ENCODE results near the gene KMT5B.

Gene KMT5B

GRCh38 chr11:68142441-68143309, 70.4 kb downstream of the KMT5B start:
- DNase-seq = no peak

- peak; percentile 73 to 81 for DNase-seq
Observed at GRCh38 chr11:68142028-68142412, 71.1 kb downstream of the KMT5B start.

DNA sequence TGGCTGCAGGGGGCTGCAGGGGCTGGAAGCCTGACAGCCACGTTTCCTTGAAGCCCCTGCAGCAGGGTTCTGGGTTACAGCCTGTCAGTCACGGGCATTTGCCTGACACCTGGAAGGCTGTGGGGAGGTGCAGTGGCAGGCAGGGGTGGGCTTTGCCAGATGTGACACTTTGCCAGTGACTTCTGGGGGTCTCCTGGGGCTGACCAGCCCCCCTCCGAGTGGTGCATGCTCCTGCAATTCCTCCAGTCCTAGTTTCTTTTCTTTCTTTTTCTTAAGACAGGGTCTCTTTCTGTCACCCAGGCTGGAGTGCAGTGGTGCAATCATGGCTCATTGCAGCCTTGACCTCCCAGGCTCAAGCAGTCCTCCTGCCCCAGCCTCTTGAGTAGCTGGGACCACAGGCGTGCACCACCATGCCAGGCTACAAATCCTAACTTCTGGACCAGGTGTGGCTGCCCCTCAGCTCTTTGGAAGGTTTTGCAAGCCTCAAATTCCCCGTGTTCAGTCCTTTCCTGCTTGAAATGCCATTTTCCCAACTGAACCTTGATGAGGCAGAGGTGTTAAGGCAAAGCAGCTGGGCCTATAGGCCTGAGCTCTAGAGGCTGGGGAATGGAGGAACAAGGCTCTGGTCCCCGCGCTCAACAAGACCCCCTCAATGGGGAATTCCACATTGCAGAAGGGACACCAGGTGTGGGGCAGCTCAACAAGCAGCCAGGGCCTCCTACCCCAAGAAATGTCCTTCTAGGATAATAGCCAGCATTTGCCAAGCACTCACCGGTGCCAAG, 71.7 kb downstream of the KMT5B start:
- no peak for DNase-seq

GRCh38 chr11:68140496-68141245, 72.4 kb downstream of the KMT5B start:
- DNase-seq = no peak

GRCh38 chr11:68138237-68138636, 74.9 kb downstream of the KMT5B start:
- DNase-seq = no peak

DNA sequence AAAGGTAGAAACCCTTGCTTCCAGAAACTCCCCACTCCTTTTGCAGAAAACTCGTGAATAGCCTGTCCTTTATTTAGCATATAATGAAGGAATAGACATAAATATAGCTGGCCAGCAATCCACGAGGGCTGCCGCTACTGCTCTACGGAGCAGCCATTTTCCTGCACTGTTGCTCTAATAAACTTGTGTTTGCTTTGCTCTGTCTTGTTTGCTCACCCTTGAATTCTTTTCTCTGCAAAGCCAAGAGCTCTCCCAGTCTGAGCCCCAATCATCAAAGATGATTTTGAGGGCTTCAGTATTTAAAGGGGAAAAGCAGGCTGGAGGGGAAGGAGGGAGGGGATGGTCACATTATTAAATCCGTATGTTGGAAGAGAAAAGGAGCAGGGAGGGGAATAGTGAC, 75.3 kb downstream of the KMT5B start:
- DNase-seq = no peak

DNA sequence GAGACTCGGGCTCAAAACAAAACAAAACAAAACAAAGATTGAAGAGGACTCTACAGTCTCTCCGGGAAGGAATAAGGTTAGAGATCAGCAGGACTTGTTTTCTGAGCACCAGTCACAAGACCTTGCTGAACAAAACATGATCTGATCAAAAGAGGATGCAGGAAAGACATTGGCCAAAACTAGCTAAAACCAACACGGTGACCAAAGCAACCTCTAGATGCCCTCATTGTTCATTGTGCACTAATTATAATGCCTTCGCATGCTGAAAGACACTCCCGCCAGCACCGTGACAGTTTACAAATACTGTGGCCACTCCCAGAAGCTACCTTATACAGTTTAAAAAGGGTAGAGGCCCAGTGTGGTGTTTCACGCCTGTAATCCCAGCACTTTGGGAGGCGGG, 76.2 kb downstream of the KMT5B start:
- DNase-seq = no peak

- no peak for DNase-seq
Observed at GRCh38 chr11:68135161-68135560, 77.9 kb downstream of the KMT5B start.

- DNase-seq = no peak
Observed at GRCh38 chr11:68133761-68134160, 79.3 kb downstream of the KMT5B start.

- DNase-seq = no peak
Observed at GRCh38 chr11:68130121-68130520, 83.0 kb downstream of the KMT5B start.

DNA sequence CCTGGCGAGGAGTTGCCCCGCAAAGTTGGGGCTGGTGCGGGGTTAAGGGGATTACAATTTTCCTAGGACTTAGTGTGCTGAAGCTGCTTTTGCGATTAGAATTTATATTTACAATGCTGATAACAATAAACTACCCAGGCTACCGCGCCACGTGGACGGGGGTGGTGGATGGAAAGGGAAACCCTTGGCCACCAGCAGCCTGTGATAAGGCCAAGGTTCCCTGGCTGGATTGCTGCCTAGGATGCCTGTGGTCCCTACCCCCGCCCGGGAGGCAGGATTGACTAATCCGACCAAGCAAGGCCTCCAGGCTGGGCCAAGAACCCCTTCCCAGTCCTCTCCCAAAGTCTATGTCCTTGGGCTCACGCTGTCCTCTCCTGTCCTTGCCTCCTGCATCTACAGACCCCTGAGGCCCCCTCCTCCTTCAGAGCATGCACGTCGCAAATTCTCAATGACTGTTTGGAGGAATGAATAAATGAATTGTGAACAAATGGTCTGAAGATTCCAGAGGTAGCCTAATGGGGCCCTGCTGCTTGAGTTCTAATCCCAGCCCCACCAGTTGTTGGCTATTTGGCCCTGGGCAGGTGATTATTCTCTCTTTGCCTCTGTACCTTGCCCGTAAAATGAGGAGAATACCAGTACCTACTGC, 84.3 kb downstream of the KMT5B start:
- DNase-seq = no peak

- no peak for DNase-seq
Observed at GRCh38 chr11:68127714-68128681, 85.1 kb downstream of the KMT5B start.

- DNase-seq = no peak
Observed at GRCh38 chr11:68125164-68125563, 87.9 kb downstream of the KMT5B start.

GRCh38 chr11:68122936-68123539, 90.1 kb downstream of the KMT5B start:
- no peak for DNase-seq

- DNase-seq = peak; percentile 95 to 96
Observed at GRCh38 chr11:68121067-68121899, 91.8 kb downstream of the KMT5B start, which contains the start of gene CHKA. CHKA (minus strand) TSS chr11:68121388; CDS start chr11:68121177, 211 bp downstream.

GRCh38 chr11:68120273-68121066, 92.6 kb downstream of the KMT5B start:
- DNase-seq = peak; percentile 46 to 78

DNA sequence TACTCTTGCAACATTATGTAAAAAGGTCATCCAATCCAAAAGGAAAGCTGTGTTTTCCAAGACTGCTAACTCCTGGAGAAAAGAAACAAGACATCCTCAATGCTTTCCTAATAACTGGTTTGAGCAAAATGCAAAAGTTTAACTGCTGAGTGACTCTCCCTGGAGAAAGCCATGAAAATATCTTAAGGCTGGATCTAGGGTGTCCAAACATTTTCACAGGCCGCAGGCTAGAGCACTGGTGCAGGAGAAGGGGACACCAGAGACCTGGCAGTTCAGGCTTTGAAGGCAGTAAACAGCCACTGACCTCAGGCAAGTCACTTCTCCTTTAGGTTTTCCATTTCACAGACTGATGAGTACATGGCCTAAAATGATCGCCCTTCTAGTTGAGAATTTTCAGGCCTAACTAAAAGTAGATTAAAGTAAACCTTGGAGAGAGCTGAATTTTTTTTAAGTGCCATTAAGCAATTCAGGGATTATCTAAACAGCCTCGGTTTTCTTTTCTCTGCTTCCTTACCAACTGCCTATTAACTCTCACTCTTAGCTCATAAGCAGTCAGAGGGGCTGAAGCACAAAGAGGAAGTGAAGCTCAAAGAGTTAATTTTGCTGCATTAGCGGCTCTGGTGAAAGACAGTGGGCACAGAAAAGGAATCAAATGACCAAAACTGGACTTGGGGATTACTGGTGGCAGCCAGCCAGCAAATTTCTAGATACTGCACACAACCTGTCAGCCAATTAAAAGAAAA, 94.2 kb downstream of the KMT5B start:
- DNase-seq = peak; percentile 79 to 82

GRCh38 chr11:68117853-68118470, 95.1 kb downstream of the KMT5B start:
- no peak for DNase-seq

Measured in inflammatory macrophage (primary cell).